Measurements from ENCODE around the gene STAT3.
A peak's percentile ranks its signal among the peaks of the same experiment; 100 is the strongest.
"Not testable (repeated sequence)": the region's sequence is repeated elsewhere in the genome, so short reads cannot be mapped to it uniquely, and the experiment has no call there.

STAT3 gene

GRCh38 chr17:42388381-42389134 lies at the start of gene STAT3:
Gene STAT3, minus strand, starts transcription at chr17:42388442. Its CDS starts 39,926 bp downstream, at chr17:42348516.
- DNase-seq = peak; percentile 100

- no peak for DNase-seq
Observed at GRCh38 chr17:42436391-42436790, 48.1 kb upstream of the STAT3 start.

- no peak for DNase-seq
Observed at GRCh38 chr17:42431758-42432161, 43.5 kb upstream of the STAT3 start.

- no peak for DNase-seq
Observed at GRCh38 chr17:42429726-42430447, 41.6 kb upstream of the STAT3 start.

- peak in 1 of 2 experiments; percentile 50 for DNase-seq
Observed at GRCh38 chr17:42428141-42428944, 40.1 kb upstream of the STAT3 start.

- DNase-seq = no peak
Observed at GRCh38 chr17:42424991-42425610, 36.9 kb upstream of the STAT3 start.

- no peak for DNase-seq
Observed at GRCh38 chr17:42423766-42424165, 35.5 kb upstream of the STAT3 start.

GRCh38 chr17:42422958-42423712 lies 34.9 kb upstream of the STAT3 start, which contains the start of gene CAVIN1:
Gene CAVIN1, minus strand, starts transcription at chr17:42423256. Its CDS starts 159 bp downstream, at chr17:42423097.
- peak; percentile 47 to 49 for DNase-seq

- DNase-seq = no peak
Observed at GRCh38 chr17:42422412-42422957, 34.2 kb upstream of the STAT3 start.

GRCh38 chr17:42421507-42422338 lies 33.5 kb upstream of the STAT3 start:
- DNase-seq = no peak

GRCh38 chr17:42421136-42421506 lies 32.9 kb upstream of the STAT3 start:
- DNase-seq = no peak

GRCh38 chr17:42417981-42418380 lies 29.7 kb upstream of the STAT3 start:
- DNase-seq = not testable (repeated sequence)

- DNase-seq = no peak
Observed at GRCh38 chr17:42414704-42415409, 26.6 kb upstream of the STAT3 start.

GRCh38 chr17:42413464-42414040 lies 25.3 kb upstream of the STAT3 start:
- DNase-seq = no peak

- DNase-seq = no peak
Observed at GRCh38 chr17:42411905-42412679, 23.9 kb upstream of the STAT3 start.

- no peak for DNase-seq
Observed at GRCh38 chr17:42411361-42411760, 23.1 kb upstream of the STAT3 start.

GRCh38 chr17:42410319-42410685 lies 22.1 kb upstream of the STAT3 start:
- DNase-seq = no peak

- no peak for DNase-seq
Observed at GRCh38 chr17:42409523-42410318, 21.5 kb upstream of the STAT3 start.
